H1 (cell line): Measurements from ENCODE around the gene DPEP3. TPM values are rescaled to one million over a fixed set of nuclear protein-coding genes. Genes with fewer than 3 reads are reported as not detected.

ENCODE experiments used
- CHD7 ChIP-seq: fragments of 300-600 bp; sonication (generic); IDR thresholded peaks from 2 replicates; pipeline ENCODE4 v1.7.1; 2012; ENCODE audit warnings: low read length, moderate library complexity, mild to moderate bottlenecking, inconsistent platforms; ENCODE audit not compliant: insufficient replicate concordance
- SIX5 ChIP-seq: IDR thresholded peaks from 2 replicates; pipeline ENCODE4 v1.6.1; 2011; ENCODE audit warnings: mild to moderate bottlenecking, low read depth, low read length
- polyA plus RNA-seq, 7 experiments: library from polyadenylated mRNA; depleted of rRNA in 3 of 7; stranded (reverse) in 5 of 7; unstranded in 2 of 7; fragments of >200 nt in 5 of 7; fragments of 200-250 nt in 2 of 7; gene quantifications; 1 replicate in 5 of 7; 2 replicates in 1 of 7; 4 replicates in 1 of 7; pipeline versions ENCODE4 v1.2.1 to v1.2.3, GENCODE V29; 2011 to 2013; ENCODE audit warnings: missing spikeins in 2 of 7, mixed read lengths in 2 of 7
- total RNA-seq: library from RNA; stranded (reverse); fragmentation: NEBNext Ultra II Directional; extraction: Animal tissue kit (Norgen Biotek cat#: 25700); gene quantifications from 2 replicates; pipeline ENCODE4 v1.2.1, GENCODE V29; 2021

The DPEP3 gene
- total and polyA plus RNA-seq, 2 of the 8 experiments (the other 6 are each of a cell fraction or from before 2014, with no cell fraction given), result 6.5 to 9.9 TPM

- no peak for TF ChIP-seq CHD7
- no peak for TF ChIP-seq SIX5
Measured at GRCh38 chr16:67928147-67928546, 52.2 kb downstream of the DPEP3 start (continued).
